ENCODE results near the gene GDAP2.
A peak's percentile ranks its signal among the peaks of the same experiment; 100 is the strongest.
"Not testable (repeated sequence)": the region's sequence is repeated elsewhere in the genome, so short reads cannot be mapped to it uniquely, and the experiment has no call there.

Gene GDAP2

GRCh38 chr1:117930484-117930883 is 1.1 kb upstream of the GDAP2 start:
- DNase-seq (ENCODE audit: low spot score), result no peak
- in situ Hi-C loops (cut with MboI; ENCODE audit: low sequenced_read_pairs, unreplicated experiment), result no loop called here
- TF ChIP-seq CTCF (IDR thresholded peaks at IDR 0.05; ENCODE audit: borderline replicate concordance, control extremely low read depth, extremely low read depth, insufficient read depth, missing control alignments), result no peak

GRCh38 chr1:117930173-117930447 is 689 bp upstream of the GDAP2 start:
- TF ChIP-seq CTCF (IDR thresholded peaks at IDR 0.05; ENCODE audit: borderline replicate concordance, control extremely low read depth, extremely low read depth, insufficient read depth, missing control alignments), result no peak
- no peak for DNase-seq (ENCODE audit: low spot score)
- in situ Hi-C loops (cut with MboI; ENCODE audit: low sequenced_read_pairs, unreplicated experiment), result no loop called here

- TF ChIP-seq CTCF (IDR thresholded peaks at IDR 0.05; ENCODE audit: borderline replicate concordance, control extremely low read depth, extremely low read depth, insufficient read depth, missing control alignments), result no peak
- DNase-seq (ENCODE audit: low spot score), result peak; percentile 41
- in situ Hi-C loops (cut with MboI; ENCODE audit: low sequenced_read_pairs, unreplicated experiment), result no loop called here
These were observed 509 bp downstream of the GDAP2 start for GRCh38 chr1:117928881-117929342.

- in situ Hi-C loops (cut with MboI; ENCODE audit: low sequenced_read_pairs, unreplicated experiment), result no loop called here
- no peak for DNase-seq (ENCODE audit: low spot score)
- no peak for TF ChIP-seq CTCF (IDR thresholded peaks at IDR 0.05; ENCODE audit: borderline replicate concordance, control extremely low read depth, extremely low read depth, insufficient read depth, missing control alignments)
These were observed 3.4 kb downstream of the GDAP2 start for GRCh38 chr1:117925981-117926380.

GRCh38 chr1:117922717-117923116 is 6.7 kb downstream of the GDAP2 start:
- in situ Hi-C loops (cut with MboI; ENCODE audit: low sequenced_read_pairs, unreplicated experiment); DNase-seq (ENCODE audit: low spot score): not testable (repeated sequence)

GRCh38 chr1:117921991-117922390 is 7.4 kb downstream of the GDAP2 start:
- DNase-seq (ENCODE audit: low spot score), result no peak
- TF ChIP-seq CTCF (IDR thresholded peaks at IDR 0.05; ENCODE audit: borderline replicate concordance, control extremely low read depth, extremely low read depth, insufficient read depth, missing control alignments), result no peak
- in situ Hi-C loops (cut with MboI; ENCODE audit: low sequenced_read_pairs, unreplicated experiment), result no loop called here

GRCh38 chr1:117919376-117919775 is 10.0 kb downstream of the GDAP2 start:
- in situ Hi-C loops (cut with MboI; ENCODE audit: low sequenced_read_pairs, unreplicated experiment), result no loop called here

More at GRCh38 chr1:117919376-117919775, 10.0 kb downstream of the GDAP2 start:
- DNase-seq (ENCODE audit: low spot score), result no peak
- no peak for TF ChIP-seq CTCF (IDR thresholded peaks at IDR 0.05; ENCODE audit: borderline replicate concordance, control extremely low read depth, extremely low read depth, insufficient read depth, missing control alignments)
